GM19035 (cell line): ENCODE measurements around the gene ORAI3.

ENCODE experiments used
- ATAC-seq: cut with Tn5 transposase; IDR thresholded peaks from one replicate; pipeline ENCODE4 v1.9.1; 2021; ENCODE audit not compliant: unreplicated experiment

The ORAI3 gene

DNA sequence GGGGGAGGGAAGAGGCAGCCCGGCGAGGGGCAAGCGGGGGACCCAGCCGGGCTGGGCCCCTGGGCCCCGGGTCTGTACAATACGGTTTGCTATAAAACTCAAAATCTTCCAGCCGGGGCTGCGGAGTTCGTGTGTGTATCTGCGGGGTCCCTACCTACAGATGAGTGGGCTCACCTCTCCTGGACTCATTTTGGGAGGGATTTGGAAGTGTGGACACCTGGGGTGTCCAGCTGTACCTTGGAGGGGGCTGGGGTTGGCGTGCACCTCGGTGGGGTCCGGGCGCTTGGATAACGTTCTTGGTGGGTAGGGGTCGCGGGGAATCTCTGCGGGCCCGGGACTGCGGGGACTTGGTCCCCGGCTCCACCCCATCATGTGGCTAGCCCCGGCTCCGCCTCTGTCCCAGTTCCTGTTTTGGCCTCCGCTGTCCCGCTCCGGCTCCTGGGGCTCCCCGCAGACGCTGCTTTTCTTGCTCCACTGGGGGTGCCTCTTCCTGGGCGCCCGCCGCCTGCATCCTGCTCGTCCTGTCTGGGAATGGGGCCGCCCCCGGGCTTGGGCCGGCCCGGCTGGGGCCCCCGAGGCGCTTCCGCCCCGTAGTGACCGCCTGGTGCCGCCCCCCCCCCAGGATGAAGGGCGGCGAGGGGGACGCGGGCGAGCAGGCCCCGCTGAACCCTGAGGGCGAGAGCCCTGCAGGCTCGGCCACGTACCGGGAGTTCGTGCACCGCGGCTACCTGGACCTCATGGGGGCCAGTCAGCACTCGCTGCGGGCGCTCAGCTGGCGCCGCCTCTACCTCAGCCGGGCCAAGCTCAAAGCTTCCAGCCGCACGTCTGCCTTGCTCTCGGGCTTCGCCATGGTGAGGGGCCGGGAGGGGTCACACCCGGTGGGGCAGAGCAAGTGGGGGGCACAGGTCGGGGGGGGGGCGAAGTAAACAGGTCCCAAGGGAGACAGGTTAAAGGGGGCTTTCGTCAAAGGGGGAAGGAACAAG is at the start of gene ORAI3:
Gene ORAI3, plus strand, starts transcription at position 402 of the 983 bp plus-strand sequence. Its CDS starts 222 bp downstream, at position 624.
- ATAC-seq: peak; percentile 57

DNA sequence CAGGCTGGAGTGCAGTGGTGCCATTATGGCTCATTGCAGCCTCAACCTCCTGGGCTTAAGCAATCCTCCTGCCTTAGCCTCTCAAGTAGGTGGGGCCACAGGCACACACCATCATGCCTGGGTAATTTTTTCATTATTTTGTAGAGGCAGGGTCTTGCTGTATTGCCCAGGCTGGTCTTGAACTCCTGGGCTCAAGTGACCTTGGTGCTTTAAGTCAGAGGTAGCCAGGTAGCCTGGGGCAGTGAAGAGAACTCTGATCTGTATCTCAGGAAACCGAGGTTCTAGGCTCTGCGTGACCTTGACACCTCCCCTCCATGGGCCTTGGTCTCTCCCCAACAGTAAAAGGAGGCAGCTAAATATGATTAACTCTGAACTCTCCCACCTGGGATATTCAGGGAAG is 49.1 kb upstream of the ORAI3 start:
- no peak for ATAC-seq

DNA sequence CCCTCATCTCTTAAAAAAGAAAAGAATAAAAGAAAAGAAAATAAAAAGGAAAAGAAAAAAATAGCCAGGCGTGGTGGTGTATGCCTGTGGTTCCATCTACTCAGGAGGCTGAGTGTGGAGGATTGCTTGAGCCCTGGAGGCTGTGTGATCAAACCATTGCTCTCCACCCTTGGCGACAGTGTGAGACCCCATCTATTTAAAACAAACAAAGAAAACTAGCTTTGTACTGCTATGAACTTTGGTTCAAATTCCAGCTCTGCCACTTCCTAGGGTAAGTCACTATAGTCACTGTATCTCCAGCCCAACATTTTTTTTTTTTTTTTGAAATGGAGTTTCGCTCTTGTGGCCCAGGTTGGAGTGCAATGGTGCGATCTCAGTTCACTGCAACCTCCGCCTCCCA is 48.3 kb upstream of the ORAI3 start:
- no peak for ATAC-seq

DNA sequence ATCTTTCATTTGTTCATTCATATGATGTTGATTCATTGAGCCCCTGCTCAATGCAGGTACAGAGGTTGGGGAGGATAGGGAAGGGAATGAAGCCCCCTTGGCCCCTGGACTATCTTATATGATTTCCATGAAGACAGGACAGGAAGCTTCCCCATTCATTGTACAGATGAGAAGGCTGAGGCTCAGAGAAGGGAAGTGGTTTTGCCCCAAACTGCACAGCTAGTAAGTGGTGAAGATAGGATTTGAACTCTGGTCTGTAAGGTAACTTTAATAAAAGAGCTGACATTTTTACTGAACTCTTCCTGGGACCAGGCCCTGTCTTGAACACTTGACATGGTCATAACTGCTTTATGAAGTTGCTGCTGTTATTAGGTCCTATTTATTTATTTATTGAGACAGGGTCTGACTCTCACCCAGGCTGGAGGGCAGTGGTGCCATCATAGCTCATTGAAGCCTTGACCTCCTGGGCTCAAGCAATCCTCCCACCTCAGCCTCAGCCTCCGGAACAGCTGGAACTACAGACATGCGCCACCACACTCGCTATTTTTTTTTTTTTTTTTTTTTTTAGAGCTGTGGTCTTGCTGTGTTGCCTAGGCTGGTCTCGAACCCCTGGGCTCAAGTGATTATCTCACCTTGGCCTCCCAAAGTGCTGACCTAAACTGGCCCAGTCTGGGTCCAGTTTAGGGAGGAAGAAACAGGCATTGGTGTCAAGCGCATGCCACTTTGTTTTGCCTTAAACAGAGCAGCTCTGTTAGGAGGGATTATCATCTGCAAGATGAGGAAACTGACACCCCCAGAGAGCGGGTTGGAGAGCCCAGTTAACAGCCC is 47.5 kb upstream of the ORAI3 start:
- no peak for ATAC-seq

DNA sequence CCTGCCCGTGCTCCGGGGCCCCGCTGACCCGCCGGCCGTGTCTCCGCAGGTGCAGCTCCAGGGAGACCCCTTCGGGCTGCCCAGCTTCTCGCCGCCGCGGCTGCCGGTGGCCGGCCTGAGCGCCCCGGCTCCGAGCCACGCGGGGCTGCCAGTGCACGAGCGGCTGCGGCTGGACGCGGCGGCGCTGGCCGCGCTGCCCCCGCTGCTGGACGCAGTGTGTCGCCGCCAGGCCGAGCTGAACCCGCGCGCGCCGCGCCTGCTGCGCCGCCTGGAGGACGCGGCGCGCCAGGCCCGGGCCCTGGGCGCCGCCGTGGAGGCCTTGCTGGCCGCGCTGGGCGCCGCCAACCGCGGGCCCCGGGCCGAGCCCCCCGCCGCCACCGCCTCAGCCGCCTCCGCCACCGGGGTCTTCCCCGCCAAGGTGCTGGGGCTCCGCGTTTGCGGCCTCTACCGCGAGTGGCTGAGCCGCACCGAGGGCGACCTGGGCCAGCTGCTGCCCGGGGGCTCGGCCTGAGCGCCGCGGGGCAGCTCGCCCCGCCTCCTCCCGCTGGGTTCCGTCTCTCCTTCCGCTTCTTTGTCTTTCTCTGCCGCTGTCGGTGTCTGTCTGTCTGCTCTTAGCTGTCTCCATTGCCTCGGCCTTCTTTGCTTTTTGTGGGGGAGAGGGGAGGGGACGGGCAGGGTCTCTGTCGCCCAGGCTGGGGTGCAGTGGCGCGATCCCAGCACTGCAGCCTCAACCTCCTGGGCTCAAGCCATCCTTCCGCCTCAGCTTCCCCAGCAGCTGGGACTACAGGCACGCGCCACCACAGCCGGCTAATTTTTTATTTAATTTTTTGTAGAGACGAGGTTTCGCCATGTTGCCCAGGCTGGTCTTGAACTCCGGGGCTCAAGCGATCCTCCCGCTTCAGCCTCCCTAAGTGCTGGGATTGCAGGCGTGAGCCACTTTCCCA is 46.6 kb upstream of the ORAI3 start:
- ATAC-seq: no peak

DNA sequence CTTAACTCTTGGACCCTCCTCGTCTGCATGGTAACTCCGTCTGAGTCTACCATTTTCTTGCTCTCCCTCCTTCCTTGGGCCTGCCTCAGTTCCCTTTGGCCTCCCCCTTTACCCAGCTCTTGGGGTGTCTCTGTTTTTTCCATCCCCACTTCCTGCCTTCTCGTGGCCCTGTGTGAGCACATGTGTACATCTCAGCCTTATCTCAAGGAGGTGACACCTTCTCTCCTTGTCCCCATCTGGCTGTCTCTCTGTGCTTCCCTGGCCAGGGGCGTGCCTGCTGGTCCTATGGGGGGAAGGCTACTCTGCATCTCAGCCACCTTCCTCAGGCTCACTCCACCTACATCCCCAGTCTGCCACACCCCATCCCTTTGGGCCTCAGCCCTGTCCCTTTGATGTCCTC is 45.9 kb upstream of the ORAI3 start:
- ATAC-seq: no peak

DNA sequence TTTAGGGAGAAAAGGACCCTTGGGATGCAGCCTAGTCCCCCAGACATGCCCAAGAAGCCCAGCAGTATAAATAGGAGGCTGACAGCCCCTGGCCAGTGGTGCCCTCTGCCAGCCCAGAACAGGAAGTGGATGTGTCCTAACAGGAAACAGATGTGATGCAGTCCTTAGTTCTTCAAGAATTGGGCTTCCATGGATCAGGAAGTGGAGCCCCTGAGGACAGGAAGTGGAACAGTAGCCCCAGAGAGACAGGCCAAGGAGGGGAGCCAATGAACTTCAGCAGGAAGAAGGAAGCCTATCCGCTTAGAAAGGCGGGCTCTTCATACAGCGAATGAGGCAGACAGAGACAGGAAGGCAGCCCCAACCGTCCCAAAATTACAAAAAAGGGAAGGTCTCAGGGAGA is 45.3 kb upstream of the ORAI3 start:
- ATAC-seq: no peak

DNA sequence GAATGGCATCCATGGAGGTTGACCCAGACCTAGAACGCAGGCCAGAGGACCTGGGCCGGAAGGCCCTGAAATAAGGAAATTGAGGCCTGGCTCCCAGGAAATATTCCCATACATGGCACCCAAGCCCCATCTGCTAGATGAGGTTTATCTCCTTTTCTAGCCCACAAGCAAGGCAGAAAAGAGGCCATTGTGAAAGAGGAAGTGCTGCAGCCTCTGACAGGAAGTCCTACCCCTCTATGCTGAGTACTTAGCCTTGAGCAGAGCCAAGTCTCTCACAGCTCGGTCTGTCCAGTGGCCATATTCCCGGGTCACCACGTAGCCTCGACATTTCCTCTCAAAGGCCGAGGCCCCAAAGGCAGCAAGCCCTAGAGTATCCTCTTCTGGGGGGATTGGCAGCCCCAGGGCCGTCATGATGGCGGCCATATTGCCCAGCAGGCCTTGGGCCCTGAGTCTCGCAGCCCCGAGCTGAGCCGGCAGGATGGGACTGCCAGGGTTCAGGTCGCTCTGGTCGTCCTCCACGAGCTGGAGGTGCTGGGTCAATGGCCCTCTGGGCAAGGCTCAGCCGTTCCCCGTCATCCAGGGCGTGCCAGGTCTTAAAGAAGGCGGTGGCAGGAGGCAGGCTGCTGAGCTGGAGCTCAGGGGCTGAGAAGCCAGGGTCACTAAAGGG is 44.6 kb upstream of the ORAI3 start:
- ATAC-seq: no peak

DNA sequence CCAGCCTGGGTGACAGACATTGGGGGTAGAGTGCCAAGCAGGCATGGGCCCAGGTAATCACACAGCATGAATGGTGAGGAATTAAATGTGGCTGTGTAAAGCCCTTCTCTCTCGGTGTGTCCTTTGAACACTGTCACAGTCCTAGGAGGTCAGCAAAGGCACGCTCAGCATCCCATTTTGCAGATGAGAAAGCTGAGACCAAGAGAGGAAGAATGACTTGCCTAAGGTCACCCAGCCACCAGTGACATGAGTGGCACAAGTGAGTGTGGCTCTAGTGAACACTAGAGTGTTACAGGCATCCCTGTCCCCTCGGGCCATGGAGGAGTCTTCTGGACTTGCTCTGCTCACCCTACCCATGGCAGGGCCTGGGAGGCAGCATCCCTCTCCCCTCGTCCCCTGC is 41.8 kb upstream of the ORAI3 start:
- no peak for ATAC-seq

DNA sequence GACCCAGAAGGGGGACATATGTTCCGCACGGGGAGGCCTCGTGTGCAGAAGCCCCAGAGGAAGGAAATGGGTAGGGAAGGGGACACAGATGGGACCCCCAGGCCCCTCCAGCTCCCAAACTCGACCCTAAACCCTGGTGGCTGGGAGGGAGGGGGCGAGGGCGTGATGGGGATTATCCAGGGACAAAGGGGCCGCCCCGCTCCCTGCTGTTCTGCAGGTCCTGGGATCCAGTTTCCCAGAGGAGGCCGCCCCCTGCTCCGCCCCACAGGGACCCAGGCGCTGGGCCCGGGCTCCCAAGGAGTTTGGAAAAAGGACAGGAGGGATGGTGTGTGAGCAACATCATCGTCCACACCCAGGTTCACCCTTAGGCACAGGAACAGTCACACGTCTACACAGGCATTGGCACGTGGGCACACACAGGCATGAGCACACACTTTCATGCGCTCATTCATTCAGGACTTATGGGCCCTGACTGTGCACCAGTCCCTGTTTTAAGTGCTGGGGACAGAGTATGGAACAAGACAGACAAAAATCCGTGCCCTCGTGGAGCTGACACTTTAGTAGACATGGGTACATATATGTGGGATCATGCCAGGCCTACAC is 38.3 kb upstream of the ORAI3 start:
- ATAC-seq: no peak

DNA sequence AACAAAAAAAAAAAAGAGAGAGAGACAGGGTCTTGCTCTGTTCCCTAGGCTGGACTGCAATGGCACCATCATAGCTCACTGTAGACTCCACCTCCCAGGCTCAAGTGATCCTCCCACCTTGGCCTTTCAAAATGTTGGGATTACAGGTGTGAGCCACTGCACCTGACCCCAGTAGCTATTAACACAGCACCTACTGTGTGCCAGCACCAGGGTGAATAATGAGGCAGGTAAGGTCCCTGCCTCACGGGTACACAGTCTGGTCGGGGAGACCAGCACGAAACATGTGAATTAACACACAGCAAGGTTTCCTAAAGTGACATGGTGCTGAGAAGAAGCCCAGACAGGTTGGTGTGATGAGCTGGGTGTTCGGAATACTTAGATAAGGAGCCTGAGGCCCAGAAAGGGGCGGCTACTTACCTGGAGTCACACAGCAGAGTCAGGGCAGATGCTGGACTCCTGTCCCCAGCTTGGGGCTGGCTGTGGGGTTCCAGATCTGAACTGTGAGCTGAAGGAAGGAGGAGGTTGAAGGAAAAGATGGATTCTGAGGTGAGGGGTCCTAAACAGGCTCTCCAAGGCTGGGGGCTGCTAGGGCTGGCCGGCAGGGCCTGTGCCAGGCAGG is 36.0 kb upstream of the ORAI3 start:
- no peak for ATAC-seq

DNA sequence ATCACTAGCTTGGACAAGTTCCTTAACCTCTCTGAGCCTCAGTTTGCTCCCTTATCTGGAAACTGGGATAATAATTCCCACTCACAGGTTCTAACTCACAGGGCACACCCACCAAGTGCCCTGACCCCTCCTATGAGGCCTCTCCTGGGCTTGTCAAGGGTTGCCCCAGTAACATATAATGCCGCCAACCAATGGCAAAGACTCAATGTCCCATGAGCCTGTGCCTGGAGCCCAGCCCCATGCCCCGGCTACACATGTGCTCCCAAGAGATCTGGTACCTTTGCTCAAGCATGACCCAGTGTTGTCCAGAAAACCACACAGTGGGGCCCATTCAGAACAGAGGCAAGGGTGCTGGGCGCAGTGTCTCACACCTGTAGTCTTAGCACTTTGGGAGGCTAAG is 34.0 kb upstream of the ORAI3 start:
- ATAC-seq: no peak

DNA sequence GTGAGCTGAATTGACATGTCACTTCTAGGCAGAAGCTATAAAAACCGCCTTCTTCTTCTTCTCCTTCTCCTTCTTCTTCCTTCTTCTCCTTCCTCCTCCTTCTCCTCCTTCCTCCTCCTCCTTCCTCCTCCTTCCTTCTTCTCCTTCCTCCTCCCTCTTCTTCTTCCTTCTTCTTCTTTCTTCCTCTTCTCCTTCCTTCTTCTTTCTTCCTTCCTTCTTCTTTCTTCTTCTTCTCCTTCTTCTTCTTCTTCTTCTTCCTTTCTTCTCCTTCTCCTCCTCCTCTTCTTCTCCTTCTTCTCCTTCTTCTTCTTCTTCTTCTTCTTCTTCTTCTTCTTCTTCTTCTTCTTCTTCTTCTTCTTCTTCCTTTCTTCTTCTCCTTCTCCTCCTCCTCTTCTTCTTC is 30.3 kb upstream of the ORAI3 start:
- ATAC-seq: no peak

DNA sequence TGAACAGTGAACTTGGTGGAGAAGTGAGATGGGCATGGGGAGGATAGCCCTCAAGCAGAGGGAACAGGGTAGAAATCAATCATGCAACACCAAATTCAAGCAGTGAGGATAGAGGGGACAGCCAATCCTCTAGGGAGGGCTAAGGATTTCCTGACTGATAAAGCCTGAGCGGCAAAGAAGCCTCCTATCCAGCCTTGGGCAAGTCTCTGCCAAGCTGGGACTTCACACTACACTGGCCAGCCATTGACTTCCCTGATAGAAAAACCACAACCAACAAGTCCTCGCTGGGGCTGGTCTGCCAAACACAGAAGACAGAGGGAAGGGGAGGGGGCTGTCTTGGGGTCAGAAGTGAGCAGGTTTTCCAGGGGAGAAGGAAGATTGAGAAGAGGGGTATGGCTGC is 28.0 kb upstream of the ORAI3 start:
- no peak for ATAC-seq

DNA sequence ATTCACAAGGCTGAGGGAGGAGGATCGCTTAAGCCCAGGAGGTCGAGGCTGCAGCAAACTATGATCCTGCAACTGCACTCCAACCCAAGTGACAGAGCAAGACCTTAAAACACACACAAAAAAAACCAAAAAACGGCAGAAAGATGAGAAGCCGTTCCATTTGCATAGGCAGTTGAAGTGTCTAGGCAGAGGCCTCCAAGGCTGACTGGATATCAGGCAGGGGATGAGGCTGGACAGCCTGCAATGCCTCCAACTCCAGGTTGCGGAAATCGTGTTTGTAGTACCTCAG is 27.5 kb upstream of the ORAI3 start:
- ATAC-seq: no peak

DNA sequence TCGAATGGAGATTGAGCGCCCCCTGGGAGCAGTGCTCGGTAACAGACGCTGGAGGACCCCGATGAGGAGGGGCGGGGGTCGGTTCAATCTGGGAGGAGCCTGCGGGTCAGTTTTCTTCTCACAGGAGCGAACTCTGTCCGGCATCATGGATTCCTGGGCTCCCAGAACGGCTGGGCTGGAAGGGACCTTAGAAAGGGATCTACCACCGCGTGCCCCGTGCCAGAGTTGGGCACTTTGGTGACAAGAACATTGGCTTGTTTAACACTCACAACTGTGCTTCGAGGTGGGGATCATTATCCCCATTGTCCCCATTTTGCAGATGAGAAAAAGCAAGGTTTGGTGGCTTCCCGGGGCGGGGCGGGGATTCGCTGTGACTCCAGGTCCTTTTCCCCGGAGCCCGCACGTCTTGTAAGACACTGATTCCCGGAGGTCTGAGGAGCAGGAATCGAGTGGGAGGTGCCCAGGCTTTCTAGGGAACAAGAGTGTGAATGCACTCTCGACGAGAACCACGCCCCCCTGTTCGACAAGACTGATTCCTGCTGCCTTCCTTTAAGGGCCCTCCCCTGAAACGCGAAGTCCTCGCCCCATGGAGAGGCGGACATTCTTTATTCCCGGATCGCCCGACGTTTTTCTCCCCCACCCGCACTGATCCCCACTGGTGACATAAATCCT is 27.0 kb upstream of the ORAI3 start:
- ATAC-seq: no peak

DNA sequence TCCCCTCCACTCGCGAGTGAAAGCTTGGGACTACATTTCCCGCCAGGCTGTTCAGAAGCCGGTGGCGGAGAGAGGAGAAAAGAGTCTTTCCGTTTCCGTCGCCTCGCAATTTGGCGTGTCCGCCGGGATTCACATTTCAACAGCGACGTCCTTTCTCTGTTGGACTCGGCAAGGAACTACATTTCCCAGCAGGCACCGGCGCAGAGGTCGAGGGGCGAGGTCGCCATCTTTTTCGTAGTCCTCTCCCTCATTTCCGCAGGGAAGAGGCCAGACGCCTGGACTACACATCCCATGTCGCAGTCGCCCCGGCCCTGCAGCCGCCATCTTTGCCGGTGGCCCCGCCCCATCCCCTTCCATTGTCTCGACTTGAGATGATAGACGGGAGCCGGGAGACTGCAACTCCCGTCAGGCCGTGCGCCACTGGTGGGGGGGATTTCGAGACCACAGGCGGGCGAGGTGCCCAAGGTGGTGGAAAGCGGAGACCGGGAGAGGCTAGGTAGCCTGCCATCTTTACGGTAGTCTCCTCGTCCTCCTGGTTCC is 26.4 kb upstream of the ORAI3 start:
- ATAC-seq: peak; percentile 80

DNA sequence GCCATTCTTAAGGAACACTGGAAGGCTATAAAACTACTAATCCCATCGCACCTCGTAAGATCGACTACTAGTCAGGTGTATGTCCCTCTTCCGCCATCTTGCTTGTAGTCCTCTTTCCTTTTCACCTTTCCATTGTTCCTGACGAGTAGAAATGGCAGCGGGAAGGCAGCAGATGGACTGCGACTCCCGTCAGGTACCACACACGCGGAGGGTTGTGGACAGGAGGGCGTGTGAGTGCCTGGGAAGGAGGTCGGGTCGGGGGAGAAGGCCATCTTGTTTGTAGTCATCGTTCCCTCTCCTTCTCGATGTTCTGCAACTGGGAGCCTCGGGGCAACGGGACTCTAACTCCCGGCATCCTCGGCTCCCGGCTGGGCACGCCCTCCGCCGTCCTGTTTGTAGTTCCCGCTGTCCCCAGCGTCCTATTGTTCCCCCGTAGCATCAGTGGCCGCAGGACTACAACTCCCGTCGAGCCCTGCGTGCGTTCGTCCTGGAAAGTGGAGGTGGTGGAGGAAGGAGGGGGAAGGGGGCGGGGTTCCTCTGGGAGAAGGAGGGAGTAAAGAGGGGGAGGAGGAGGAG is 25.8 kb upstream of the ORAI3 start:
- peak; percentile 68 for ATAC-seq
